Uterus (tissue), 4 donors: ENCODE measurements around the gene SULT6B1. TPM values are rescaled to one million over a fixed set of nuclear protein-coding genes. Genes with fewer than 3 reads are reported as not detected.

ENCODE experiments used
- DNase-seq, 2 donors: peaks; one replicate each; pipeline ENCODE4 v3.0.0-alpha.2; 2019 to 2020
- H3K27ac ChIP-seq, 2 donors: fragments of 200-600 bp; sonication (generic); 1 replicate in 1 of 2; 2 replicates in 1 of 2; pipeline ENCODE4 v1.5.1; 2016 to 2018
- H3K27me3 ChIP-seq, 2 donors: fragments of 200-600 bp; sonication (generic); one replicate each; pipeline ENCODE4 v1.5.1; 2018 to 2019; ENCODE audit warnings: control low read depth in 1 of 2
- H3K36me3 ChIP-seq, 2 donors: fragments of 200-600 bp; sonication (generic); one replicate each; pipeline ENCODE4 v1.5.1; 2019; ENCODE audit warnings: control low read depth in 1 of 2
- H3K4me1 ChIP-seq, 2 donors: fragments of 200-600 bp; sonication (generic); one replicate each; pipeline ENCODE4 v1.5.1; 2018 to 2019; ENCODE audit warnings: control low read depth in 1 of 2
- H3K4me3 ChIP-seq, 2 donors: fragments of 200-600 bp; sonication (generic); 1 replicate in 1 of 2; 2 replicates in 1 of 2; pipeline ENCODE4 v1.5.1; 2018 to 2019; ENCODE audit warnings: mild to moderate bottlenecking in 1 of 2
- H3K9me3 ChIP-seq, 2 donors: fragments of 200-600 bp; sonication (generic); one replicate each; pipeline ENCODE4 v1.5.1; 2019; ENCODE audit warnings: control low read depth in 1 of 2
- POLR2A ChIP-seq, 2 donors: fragments of 450-650 bp; IDR thresholded peaks; one replicate each; pipeline ENCODE4 v1.6.1; 2016; ENCODE audit warnings: antibody characterized with exemption in 2 of 2, mild to moderate bottlenecking in 1 of 2, moderate library complexity in 1 of 2
- intact Hi-C: fragments of 100-400 bp; cut with DNase I; formaldehyde crosslinking; loops from one replicate; pipeline ENCODE4 v1.15.1; 2023; ENCODE audit warnings: low total_unique reads
- total RNA-seq, 4 donors: library from RNA; depleted of rRNA in 3 of 4; stranded (reverse); fragments of >200 nt in 3 of 4; gene quantifications; one replicate each; pipeline versions ENCODE4 v1.1.0 to v1.2.4, GENCODE V29; 2014 to 2023
- TF ChIP-seq, protein P1 (sequence below), 4 experiments: fragments of 200-600 bp in 2 of 4; fragments of 450-650 bp in 2 of 4; sonication (generic) in 2 of 4; IDR thresholded peaks; one replicate each; pipeline ENCODE4 v1.5.1; 2016 to 2019; ENCODE audit warnings: antibody characterized with exemption in 4 of 4, mild to moderate bottlenecking in 2 of 4, moderate library complexity in 1 of 4
- donor health status: DM: yes; HTN: yes; CAD: no.

Gene SULT6B1
- total RNA-seq, 4 donors from 2014 or later, result not detected

DNA sequence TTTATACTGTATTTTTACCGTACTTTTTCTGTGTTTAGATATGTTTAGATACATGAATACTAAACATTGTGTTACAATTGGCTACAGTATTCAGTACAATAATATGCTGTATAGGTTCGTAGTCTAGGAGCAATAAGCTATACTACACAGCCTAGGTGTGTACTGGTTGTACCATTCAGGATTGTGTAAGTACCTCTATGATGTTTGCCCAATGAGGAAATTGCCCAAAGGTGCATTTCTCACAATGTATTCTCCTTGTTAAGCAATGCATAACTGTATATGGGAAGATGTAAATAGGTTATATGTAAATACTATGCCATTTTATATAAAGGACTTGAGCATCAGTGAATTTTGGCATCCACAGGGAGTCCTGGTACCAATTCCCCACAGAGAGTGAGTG is 42.4 kb downstream of the SULT6B1 start:
- H3K9me3 ChIP-seq, result no peaks in the 10 kb centered on the region
- intact Hi-C loops, result no loop called here
- no peaks in the 10 kb centered on the region for H3K27me3 ChIP-seq
- H3K27ac ChIP-seq, result no peak overlapping the region
- no peak for TF ChIP-seq POLR2A (IDR thresholded peaks at IDR 0.05)
- TF ChIP-seq, protein P1, sequence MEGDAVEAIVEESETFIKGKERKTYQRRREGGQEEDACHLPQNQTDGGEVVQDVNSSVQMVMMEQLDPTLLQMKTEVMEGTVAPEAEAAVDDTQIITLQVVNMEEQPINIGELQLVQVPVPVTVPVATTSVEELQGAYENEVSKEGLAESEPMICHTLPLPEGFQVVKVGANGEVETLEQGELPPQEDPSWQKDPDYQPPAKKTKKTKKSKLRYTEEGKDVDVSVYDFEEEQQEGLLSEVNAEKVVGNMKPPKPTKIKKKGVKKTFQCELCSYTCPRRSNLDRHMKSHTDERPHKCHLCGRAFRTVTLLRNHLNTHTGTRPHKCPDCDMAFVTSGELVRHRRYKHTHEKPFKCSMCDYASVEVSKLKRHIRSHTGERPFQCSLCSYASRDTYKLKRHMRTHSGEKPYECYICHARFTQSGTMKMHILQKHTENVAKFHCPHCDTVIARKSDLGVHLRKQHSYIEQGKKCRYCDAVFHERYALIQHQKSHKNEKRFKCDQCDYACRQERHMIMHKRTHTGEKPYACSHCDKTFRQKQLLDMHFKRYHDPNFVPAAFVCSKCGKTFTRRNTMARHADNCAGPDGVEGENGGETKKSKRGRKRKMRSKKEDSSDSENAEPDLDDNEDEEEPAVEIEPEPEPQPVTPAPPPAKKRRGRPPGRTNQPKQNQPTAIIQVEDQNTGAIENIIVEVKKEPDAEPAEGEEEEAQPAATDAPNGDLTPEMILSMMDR (IDR thresholded peaks at IDR 0.05), result no peak
- H3K4me3 ChIP-seq, result no peak overlapping the region
- H3K4me1 ChIP-seq, result no peaks in the 10 kb centered on the region
- DNase-seq, result no peak
- no peaks in the 10 kb centered on the region for H3K36me3 ChIP-seq

- H3K27ac ChIP-seq, result no peak overlapping the region
- TF ChIP-seq, protein P1 (IDR thresholded peaks at IDR 0.05), result no peak
- TF ChIP-seq POLR2A (IDR thresholded peaks at IDR 0.05), result no peak
- no peak overlapping the region for H3K4me3 ChIP-seq
- H3K27me3 ChIP-seq, result no peaks in the 10 kb centered on the region
- no peaks in the 10 kb centered on the region for H3K4me1 ChIP-seq
- no peaks in the 10 kb centered on the region for H3K9me3 ChIP-seq
- no peak for DNase-seq
- H3K36me3 ChIP-seq, result no peaks in the 10 kb centered on the region
- intact Hi-C loops, result no loop called here
These were observed 44.5 kb downstream of the SULT6B1 start for GRCh38 chr2:37143974-37144373.

GRCh38 chr2:37142546-37142945 is 45.9 kb downstream of the SULT6B1 start:
- TF ChIP-seq POLR2A (IDR thresholded peaks at IDR 0.05), result no peak
- TF ChIP-seq, protein P1 (IDR thresholded peaks at IDR 0.05), result no peak
- Histone ChIP-seq H3K36me3 (no peaks in the 10 kb centered on the region), H3K27me3 (no peaks in the 10 kb centered on the region), H3K27ac (no peak overlapping the region), H3K9me3 (no peaks in the 10 kb centered on the region), H3K4me1 (no peaks in the 10 kb centered on the region), H3K4me3 (no peak overlapping the region)
- DNase-seq, result no peak
- intact Hi-C loops, result no loop called here

DNA sequence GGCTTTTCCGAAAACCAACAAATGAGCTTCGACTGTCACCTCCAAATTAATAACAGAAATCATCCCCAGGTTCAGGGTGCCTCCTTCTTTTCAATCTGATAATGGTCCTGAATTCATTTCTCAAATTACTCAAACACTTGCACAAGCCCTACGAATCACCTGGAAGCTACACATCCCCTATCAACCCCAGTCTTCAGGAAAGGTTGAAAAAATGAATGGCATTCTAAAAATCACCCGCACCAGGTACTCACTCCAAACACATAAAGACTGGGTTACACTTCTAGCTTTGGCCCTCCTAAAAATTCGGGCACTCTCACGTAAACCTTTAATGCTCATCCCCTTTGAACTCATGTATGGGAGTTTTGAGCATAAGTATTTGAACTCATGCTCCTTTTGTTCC is 55.6 kb downstream of the SULT6B1 start:
- Histone ChIP-seq H3K27me3 (no peaks in the 10 kb centered on the region), H3K27ac (no peak overlapping the region), H3K4me1 (no peaks in the 10 kb centered on the region), H3K4me3 (no peak overlapping the region), H3K9me3 (no peaks in the 10 kb centered on the region), H3K36me3 (no peaks in the 10 kb centered on the region)
- DNase-seq, result no peak
- intact Hi-C loops, result no loop called here
- TF ChIP-seq POLR2A (IDR thresholded peaks at IDR 0.05), result no peak
- TF ChIP-seq, protein P1 (IDR thresholded peaks at IDR 0.05), result no peak

GRCh38 chr2:37125416-37125815 is 63.1 kb downstream of the SULT6B1 start:
- H3K4me3 ChIP-seq, result no peak overlapping the region
- DNase-seq, result no peak
- TF ChIP-seq, protein P1 (IDR thresholded peaks at IDR 0.05), result no peak
- TF ChIP-seq POLR2A (IDR thresholded peaks at IDR 0.05), result no peak
- H3K36me3 ChIP-seq, result no peaks in the 10 kb centered on the region
- no peaks in the 10 kb centered on the region for H3K4me1 ChIP-seq
- H3K9me3 ChIP-seq, result no peaks in the 10 kb centered on the region
- no peak overlapping the region for H3K27ac ChIP-seq
- intact Hi-C loops, result no loop called here
- no peaks in the 10 kb centered on the region for H3K27me3 ChIP-seq
